Transverse colon (tissue), 4 donors: ENCODE results near the gene WWOX.

Source experiments
- EP300 ChIP-seq: sonication (generic); formaldehyde crosslinking; IDR thresholded peaks from one replicate; pipeline ENCODE4 v1.6.1; 2017; ENCODE audit warnings: antibody characterized with exemption, low read depth
- POLR2A ChIP-seq: fragments of 450-650 bp; IDR thresholded peaks from one replicate; pipeline ENCODE4 v1.6.1; 2016; ENCODE audit warnings: antibody characterized with exemption, mild to moderate bottlenecking, moderate library complexity
- POLR2AphosphoS5 ChIP-seq, 3 donors: sonication (generic); formaldehyde crosslinking; IDR thresholded peaks; one replicate each; pipeline ENCODE4 v1.6.1; 2016; ENCODE audit warnings: antibody characterized with exemption in 3 of 3
- TF ChIP-seq, protein P1 (sequence below), 5 experiments: fragments of 200-600 bp in 3 of 5; fragments of 450-650 bp in 2 of 5; sonication (generic) in 3 of 5; IDR thresholded peaks; 1 replicate in 2 of 5; 2 replicates in 3 of 5; pipeline ENCODE4 v1.5.1; 2016 to 2017; ENCODE audit warnings: antibody characterized with exemption in 5 of 5, inconsistent platforms in 3 of 5, mild to moderate bottlenecking in 2 of 5, moderate library complexity in 1 of 5

DNA sequence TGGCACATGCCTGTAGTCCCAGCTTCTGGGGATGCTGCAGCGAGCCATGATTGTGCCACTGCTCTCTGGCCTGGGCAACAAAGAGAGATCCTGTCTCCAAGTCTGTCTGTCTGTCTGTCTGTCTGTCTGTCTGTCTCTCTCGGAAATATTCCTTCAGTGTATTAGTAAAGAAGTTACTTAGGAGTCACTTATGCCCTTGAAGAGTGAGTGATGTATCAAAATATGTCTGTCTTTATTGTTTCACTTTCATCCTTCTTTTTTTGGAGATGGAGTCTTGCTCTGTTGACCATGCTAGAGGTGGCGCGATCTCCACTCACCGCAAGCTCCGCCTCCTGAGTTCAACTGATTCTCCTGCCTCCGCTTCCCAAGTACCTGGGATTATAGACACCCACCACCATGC is 410.5 kb downstream of the WWOX start:
- TF ChIP-seq POLR2AphosphoS5 (IDR thresholded peaks at IDR 0.05), result no peak
- TF ChIP-seq, protein P1, sequence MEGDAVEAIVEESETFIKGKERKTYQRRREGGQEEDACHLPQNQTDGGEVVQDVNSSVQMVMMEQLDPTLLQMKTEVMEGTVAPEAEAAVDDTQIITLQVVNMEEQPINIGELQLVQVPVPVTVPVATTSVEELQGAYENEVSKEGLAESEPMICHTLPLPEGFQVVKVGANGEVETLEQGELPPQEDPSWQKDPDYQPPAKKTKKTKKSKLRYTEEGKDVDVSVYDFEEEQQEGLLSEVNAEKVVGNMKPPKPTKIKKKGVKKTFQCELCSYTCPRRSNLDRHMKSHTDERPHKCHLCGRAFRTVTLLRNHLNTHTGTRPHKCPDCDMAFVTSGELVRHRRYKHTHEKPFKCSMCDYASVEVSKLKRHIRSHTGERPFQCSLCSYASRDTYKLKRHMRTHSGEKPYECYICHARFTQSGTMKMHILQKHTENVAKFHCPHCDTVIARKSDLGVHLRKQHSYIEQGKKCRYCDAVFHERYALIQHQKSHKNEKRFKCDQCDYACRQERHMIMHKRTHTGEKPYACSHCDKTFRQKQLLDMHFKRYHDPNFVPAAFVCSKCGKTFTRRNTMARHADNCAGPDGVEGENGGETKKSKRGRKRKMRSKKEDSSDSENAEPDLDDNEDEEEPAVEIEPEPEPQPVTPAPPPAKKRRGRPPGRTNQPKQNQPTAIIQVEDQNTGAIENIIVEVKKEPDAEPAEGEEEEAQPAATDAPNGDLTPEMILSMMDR (IDR thresholded peaks at IDR 0.05), result no peak
- TF ChIP-seq POLR2A, result no peak
- TF ChIP-seq EP300, result no peak
